GF-D8 (cell line): ENCODE measurements around the gene PHF2.

ENCODE experiments used
- DNase-seq: peaks from one replicate; lab custom pipeline; 2025; lab: John Stamatoyannopoulos, UW

PHF2 gene

DNA sequence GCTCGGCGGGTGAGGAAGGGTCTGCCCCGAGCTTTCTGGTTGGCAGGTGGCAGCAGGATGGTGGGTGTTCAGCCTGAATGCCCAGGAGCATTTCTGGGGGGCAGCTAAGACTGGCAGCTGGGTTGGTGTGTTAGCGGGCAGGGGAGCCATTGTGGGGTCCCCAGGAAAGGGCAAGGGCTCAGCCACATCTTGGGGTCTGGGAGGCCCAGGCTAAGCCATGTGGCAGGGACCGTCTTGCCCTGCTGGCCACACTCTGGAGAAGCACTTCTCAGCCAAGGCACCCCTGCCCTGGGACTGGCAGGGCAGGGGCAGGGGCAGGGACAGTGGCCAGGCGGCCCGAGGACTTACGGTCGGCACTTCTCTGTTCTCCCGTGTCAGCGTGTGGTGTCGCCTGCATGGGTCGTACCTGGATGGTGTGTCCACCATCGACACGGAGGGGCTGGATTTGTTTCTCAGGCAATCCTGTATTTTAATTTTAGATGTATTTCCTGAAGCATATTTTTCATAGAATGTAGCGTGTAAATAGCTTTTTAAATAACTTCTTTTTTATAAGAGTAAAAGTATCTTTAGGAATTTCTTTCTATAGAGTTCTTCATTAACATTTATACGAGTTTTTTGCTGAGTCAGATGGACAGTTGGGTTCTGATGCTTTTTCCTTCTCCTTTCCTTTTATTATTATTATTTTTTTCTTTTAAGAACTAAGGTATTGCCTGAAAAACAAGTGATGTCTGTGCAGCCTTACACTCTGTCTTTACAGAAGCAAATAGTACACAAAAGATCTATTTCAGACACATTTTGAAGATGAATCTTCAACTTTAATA is 102.0 kb downstream of the PHF2 start:
- no peak for DNase-seq

DNA sequence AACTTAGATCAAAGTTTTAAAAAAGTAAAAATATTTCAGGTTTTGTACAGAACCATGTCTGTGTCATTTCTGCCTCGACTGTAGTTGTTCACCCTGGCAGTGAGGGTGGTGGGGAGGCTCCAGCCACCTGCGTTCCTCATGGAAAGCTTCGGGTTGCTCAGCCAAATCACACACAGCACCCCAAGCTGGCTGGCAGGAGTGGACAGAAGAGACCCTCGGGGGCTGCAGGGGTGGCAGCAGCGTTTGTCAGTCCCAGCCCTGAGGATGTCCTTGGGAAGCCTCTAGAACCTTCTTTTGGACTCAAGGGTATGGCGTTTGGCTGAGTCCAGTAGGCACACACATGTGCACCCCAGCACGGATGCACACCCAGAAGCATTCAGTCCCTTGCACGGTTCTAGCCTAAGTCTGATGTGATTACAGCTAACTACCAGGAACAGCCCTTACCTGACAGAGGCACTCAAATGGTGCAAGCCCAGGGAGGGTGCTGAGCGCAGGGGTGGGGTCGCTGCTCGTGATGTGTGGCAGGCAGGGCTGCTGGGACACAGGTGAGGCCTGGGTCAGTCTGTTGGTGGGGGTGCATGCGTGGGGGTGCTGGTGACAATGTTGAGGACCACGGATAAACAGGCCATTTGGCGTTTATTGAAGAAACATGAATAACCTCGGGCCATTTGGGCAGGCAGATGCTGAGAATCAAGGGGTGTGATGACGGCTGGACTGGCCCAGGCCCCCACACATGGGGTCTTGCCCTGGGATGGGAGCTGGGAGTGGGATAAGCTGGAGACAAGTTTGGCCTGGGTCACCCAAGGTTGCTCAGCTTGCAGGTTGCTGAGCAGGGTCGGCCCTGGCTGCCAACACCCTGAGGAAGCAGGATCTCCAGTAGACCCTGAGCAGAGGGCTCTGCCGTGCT is 103.4 kb downstream of the PHF2 start:
- DNase-seq: no peak

DNA sequence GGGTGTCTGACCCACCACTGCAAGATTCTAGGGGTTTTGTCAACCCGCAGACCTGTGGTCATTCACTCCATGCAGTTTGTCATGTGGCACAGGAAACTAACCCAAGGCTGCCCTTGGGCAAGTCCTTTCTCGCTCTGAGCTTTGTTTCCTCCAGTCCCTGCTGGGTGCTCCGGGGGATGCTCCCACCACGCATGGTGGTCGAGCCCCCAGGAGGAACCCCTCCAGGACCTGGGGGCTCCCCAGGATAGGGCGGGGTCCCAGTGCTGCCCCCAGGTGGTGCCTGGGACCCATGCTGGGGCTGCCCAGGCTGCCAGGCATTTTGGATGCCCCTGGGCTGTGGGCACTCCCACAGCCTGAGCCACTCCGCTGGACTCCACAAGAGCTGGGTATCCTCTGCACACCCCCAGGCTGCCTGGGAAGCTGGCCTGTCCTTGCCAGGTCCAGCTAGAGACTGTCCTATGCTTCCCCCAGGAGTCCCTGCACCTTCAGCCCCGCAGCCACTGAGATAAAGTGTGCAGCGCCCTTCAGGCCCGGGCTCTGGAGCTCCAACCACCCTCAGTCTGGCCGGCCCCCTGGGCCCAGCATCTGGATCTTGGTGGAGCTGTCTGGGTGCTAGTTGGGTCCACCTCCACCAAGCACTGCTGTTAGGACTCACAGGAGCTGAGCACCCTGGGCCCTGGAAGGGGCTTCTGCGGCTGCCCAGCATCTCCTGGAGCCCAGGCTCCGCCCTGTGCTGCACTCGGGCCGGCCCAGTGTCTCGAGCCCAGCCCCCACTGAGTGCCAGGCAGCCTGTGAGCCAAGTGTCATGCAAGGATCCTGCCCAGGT is 104.3 kb downstream of the PHF2 start:
- no peak for DNase-seq

DNA sequence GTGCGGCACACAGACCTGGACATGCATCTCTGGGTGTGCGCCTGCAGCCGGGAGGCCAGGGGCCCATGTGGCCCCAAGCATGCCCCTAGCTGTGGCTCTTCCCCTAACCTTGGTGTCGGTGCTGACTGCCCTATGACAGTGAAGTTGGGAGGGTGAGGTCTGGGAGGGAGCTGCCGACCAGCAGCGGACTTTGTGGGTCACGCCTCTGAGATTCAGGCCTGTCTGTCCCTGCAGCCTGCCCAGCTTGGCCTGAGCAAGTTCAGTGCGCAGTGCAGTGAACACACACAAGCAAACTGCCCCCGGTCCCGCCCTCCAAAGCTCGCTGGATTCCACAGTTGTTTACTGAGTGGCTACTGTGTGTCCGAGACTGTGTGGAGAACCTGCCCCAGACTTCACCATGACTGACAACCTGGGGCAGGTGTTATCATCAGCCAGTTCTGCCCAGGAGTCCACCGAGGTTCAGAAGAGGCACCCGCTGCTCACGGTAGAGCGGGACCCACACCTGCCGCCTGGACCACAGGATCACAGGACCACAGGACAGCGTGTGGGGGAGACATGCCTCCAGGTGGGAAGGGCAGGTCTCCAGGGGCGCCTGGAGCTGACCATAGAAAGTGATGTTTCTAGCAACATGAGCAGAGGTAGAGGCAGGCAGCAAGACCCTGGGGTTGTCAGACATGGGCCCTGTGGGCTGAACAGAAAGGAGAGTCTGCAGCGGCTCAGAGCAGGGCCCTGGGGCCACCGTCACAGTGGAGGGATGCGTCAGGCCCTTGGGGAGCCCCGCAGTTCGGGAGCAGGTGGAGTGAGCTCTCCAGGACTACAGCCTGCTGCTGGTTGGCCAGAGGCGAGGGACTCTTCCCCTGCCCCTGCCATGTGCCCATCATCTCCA is 105.1 kb downstream of the PHF2 start:
- DNase-seq: no peak

DNA sequence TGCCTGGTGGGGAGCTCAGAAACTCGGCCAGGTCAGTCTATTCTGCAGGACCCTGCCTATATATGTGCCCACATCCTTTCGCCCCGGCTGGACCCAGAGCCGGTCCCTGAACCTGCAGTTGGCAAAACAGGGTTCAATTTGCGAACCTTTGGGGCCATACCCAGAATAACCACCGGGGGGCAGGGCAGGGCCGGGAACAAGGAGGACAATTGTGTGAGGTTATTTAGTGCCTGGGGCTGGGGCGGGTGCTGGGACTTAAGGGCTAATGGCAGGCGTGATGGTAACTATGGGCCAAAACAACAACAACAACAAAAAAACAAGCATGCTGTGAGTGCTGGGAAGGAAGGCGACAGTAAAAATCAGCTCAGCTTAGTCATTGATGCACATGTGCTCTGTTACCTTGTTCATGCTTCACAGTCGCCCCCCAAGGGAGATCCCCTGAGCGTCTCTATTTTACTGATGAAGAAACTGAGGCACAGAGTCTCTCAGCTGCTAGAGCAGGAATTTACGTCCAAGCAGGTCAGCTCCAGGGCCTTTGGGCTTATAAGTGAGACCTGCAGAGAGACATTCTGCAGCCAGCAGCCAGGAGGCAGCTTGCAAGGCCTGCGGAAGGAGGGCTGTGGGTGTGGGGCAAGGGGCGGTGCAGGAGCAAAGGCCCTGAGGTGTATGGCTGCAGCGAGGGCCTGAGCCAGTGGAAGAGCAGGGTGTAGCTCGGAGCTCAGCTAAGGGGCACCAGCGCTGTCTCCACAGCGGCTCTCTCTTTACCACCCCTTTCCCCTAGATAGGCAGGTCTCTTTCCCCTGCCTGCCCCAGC is 106.0 kb downstream of the PHF2 start:
- no peak for DNase-seq

DNA sequence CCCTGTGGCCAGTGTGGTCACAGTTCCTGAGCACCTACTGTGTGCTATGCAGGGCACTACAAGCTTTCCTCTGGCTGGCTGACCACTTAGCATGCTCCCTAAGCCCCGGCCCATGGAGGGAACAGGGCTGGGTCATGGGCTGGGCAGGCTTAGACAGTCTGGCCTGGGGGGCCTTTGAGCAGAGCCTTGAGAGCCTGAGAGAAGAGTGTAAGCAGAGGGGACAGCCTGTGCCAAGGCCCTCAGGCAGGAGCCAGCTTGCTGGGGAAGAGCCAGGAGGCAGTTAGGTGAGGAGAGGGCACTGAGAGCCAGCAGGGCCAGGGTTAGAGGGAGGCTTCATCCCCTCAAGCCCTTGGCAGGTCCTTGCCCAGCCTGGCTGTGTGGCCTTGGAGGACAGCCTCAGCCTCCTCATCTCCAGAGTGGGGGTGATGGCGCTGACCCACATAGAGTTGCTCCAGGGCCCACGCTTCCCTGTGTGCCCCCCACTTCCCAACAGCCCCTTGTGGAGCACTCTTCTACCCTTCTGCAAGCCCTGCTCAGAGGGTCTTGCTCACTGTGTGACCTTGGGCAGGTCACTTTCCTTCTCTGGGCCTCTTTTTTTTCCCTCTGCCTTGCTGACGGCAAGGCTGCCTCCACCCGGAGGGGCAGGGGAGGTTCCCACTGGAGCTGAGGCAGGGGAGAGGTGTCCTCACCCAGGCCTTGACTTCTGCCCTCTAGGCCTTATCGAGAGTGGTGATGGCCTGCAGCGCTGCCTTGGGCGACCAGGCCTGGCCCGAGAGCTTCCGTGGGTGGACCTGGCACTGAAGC is 107.1 kb downstream of the PHF2 start:
- no peak for DNase-seq

DNA sequence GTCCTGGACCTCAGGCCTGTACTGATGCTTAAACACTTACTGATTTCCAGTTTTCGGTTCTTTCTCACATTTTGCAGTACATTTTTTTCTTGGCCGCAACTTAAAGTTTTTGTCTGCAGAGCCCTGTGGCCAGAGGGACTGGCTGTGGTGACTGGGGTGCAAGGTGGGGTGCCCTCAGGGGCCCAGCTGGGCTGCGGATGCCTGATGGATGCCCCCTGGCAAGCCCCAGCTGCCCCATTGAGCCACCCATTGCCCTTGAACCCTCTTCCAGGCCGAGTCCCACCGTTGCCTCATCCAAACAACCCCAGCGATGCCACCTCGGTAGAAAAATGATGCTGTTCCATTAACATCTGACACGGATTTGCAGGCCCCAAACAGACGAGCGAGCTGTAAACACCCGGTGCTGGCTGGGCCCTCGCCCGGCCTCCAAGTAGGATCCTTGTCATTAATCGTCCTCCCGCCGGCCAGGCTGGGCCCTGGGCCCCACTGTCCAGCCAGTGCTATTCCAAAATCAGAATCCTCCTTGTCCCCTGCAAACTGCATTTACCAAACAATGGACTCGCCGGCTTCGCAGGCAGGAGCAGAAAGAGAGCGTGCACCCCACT is 107.9 kb downstream of the PHF2 start:
- no peak for DNase-seq

DNA sequence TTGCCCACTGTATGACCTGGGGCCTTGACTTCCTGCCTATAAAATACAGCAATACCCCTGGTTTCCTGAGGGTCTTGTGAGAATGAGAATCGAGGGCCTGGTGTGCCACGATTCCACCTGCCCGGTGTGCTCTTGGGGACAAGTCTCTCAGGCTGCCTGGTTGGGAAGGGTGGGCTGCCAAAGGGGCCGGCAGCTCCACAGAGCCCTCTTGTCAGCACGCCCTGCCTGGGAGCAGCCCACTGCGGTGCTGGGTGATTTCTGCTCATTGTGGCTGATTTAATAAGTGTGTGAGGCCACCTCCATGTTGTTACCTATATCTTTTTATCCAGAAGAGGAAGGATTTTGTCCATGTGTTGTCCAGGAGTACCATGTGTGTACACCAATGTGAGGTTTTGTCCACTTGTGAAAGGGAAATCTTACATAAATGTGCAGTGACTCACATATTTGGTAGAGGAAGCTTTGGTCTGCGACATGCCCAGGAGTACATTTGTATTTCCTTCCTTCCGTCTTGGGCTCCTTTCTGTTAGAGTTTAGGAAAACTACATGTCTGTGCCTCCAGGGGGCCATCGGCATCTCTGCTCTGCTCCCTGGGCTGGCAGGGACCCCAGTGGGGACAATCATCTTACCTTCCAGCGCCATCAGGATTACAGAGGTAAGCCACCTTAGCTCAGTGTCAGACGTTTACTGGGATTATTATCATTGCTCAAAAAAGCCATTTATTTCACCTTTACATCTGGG is 108.6 kb downstream of the PHF2 start:
- DNase-seq: no peak

DNA sequence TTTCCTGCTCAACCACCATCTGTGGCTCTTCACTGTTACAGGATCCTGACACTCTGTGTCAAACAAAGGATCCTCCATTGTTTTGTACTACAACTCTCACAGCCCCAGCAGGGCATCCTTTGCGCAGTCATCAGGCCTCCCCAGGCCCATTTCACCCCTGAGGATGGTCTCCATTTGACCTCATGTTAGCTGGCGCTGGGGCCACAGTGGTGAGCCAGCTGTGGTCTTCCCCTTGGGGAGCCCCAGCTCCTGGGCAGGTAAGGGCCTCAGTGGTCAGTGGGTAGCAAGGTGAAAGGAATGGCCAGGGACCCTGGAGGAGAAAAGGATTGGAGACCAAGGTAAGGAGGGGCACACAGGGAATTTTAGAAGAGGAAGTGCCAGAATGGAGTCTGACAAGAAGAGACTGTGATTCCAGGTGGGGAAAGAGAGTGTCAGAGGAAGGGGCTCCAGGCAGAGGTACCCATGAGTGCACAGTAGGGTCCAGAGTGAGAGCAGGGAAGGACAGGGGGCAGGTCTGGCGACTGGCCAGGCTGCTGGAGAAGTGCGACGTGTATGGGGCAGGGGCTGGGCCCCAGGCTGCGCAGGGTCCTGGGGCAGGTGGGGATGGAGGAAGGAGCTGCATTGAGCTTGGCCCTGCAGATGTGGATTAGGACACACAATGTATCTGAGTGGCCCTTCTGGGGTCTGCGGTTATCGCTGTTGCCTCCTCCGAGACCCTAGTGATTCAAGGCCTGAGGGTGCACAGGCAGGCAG is 109.9 kb downstream of the PHF2 start:
- no peak for DNase-seq

DNA sequence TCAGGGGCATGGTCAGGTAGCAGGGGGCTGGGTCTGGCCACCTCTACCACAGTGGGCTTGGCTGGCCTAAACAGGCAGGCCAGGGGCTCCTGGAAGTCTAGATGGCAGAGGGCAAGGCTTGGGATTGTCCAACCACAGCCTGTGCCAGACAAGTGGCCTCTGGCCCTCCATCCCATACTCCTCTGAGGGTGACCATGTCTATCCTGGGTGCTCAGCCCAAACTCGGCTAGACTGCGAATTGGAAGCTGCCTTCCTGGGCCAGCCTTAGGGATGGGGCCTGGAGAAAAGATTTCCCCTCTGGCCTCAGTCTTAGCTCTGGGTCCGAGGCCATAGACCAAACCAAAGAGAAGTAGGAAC is 110.5 kb downstream of the PHF2 start:
- DNase-seq: no peak

DNA sequence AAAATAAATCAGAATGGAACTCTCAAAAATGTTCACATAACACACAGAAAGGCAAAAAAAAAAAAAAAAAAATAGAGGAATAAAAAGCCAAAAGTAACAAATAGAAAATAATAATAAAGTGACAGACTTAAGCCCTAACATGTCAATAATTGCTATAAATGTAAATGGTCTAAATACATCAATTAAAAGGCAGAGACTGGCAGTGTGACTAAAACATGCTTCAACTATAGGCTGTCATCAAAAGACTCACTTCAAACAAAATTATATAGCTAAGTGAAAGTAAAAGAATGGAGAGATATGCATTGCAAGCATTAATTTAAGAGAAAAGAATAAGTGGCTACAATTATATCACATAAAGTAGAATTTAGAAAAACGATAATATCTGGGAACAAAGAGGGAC is 114.2 kb downstream of the PHF2 start:
- no peak for DNase-seq

DNA sequence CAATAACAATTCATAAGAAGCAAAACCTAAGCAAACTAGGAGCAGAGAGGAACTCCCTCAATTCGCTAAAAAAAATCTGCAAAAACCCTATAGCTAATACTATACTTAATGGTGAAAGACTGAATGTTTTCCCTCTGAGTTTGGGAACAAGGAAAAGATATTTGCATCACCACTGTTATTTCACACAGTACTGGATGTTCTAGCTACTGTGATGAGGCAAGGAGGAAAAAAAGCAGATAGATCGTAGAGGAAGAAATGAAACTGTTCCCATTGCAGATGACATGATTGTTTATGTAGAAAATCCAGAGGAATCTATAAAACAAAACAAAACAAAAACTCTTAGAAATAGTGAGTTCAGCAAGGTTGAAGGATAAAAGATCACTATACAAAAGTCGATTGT is 116.7 kb downstream of the PHF2 start:
- DNase-seq: no peak

DNA sequence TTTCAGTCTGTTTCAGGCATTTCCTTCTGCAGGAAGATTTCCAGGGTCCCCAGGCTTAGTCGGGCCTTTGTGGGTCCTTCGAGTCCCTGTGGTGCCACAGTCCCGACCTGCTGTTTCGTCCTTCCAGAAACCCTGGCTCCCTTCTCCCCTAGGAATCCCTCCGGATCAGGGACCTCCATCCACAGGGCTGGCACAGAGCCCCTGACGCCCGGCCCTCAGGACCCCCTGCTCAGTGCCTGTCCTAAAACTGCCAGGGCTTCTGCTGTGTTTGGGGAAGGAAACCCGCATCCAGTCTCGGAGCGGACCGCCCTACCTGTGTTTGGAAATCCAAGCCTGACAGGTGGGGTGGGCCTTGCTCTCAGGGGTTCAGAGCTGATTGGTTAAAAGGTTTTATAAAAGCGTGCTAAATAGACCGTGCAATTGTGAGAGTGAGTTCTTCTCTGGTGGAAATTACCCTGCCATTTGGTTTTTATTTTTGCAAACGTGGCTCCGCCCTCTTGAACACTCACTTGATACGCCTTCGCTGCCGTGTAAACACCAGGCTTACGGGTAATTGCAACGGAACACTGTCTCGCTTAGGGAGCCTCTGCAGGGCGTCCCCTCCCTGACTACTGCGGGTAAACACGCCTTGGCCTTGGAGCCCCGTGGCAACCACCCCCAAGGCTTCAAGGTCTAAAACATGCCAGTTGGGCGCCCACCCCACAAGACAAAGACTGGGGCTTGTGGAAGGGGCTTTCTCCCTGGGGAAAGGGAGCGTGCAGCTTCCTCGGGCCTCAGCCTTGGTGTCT is 121.2 kb downstream of the PHF2 start:
- no peak for DNase-seq

DNA sequence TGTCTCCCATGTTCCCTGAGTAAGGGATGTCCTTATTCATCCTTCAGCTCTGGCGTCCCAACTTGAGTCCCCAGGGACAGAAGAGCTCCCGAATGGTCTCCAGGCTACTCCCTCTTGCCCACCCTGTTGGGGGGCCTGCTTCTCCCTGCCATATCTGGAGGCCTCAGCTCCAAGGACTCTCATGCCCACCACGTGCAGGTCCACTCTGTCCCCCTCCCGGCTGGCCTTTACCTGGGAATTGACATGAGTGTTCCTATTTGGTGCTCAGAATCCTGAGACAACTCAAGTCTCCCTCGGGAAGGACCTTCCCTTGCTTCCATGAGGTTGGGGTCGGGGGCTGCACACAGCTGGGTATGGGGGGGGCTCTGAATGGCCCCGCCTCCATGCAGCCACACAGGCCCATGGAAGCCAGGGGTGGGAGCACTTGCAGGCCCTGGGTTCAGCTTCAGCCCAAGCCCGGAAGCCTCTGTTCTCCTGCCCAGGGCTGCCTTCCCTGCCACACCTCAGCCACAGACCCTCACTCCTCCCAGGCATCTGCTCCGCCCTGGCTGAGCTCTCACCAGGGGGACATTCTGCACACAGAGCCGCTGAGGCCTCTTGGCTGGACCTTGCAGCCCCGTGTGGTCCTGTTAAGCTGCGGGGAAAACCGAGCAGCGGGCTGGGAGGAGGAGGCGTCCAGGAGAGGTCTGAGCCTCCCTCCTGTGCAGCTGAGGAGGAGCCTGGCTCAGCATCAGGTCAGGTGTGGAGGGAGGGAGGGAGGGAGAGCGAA is 121.9 kb downstream of the PHF2 start:
- DNase-seq: no peak

DNA sequence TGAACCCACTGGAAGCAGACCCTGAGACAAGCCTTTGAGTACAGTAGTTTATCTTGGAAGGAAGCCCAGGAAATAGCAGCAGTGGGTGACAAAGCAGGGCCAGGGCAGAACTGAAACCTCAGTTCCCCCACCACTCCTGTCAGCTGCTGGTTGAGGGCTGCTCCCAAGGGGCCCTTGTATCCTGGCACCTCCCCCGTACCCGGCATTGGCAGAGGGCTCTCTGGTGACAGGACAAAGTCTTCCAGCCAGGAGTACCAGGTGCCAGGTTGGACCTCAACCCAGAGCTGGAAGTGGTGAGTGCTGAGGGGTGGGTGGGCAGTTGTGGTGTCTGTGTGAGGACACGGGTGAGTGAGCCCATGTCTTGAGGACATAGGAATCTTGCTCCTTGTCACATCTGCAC is 123.3 kb downstream of the PHF2 start:
- DNase-seq: no peak
